H9 (cell line): ENCODE data around the gene KCNH4. TPM values are rescaled to one million over a fixed set of nuclear protein-coding genes. Genes with fewer than 3 reads are reported as not detected.

Experiments used
- DNase-seq: peaks from one replicate; pipeline ENCODE4 v3.0.0-alpha.2; 2017
- H2AFZ ChIP-seq: one replicate; pipeline ENCODE4 v1.6.1; 2013; ENCODE audit warnings: mild to moderate bottlenecking, low read length, control low read depth, moderate library complexity
- H2AK5ac ChIP-seq: 2 replicates; pipeline ENCODE4 v1.6.1; 2013; ENCODE audit warnings: low read length, control low read depth, mixed read lengths; ENCODE audit not compliant: insufficient read length
- H2BK120ac ChIP-seq: one replicate; pipeline ENCODE4 v1.6.1; 2013; ENCODE audit warnings: low read depth, mild to moderate bottlenecking, low read length, control low read depth, inconsistent platforms; ENCODE audit not compliant: poor library complexity, severe bottlenecking
- H2BK12ac ChIP-seq: 2 replicates; pipeline ENCODE4 v1.6.1; 2013; ENCODE audit warnings: low read length, control low read depth, mixed read lengths, low read depth; ENCODE audit not compliant: insufficient read length
- H2BK15ac ChIP-seq: 2 replicates; pipeline ENCODE4 v1.6.1; 2013; ENCODE audit warnings: low read depth, low read length, control low read depth
- H2BK20ac ChIP-seq: one replicate; pipeline ENCODE4 v1.6.1; 2013; ENCODE audit warnings: low read depth, mild to moderate bottlenecking, low read length, control low read depth, inconsistent platforms; ENCODE audit not compliant: poor library complexity, severe bottlenecking
- H2BK5ac ChIP-seq: 2 replicates; pipeline ENCODE4 v1.6.1; 2013; ENCODE audit warnings: low read length, control low read depth, mixed read lengths; ENCODE audit not compliant: insufficient read length
- H3K14ac ChIP-seq: 2 replicates; pipeline ENCODE4 v1.6.1; 2013; ENCODE audit warnings: low read length, control low read depth; ENCODE audit not compliant: insufficient read depth
- H3K18ac ChIP-seq: 2 replicates; pipeline ENCODE4 v1.6.1; 2013; ENCODE audit warnings: low read depth, mild to moderate bottlenecking, mixed read lengths, low read length, control low read depth; ENCODE audit not compliant: insufficient read length
- H3K23ac ChIP-seq: 2 replicates; pipeline ENCODE4 v1.6.1; 2013; ENCODE audit warnings: low read length, control low read depth, mixed read lengths, low read depth; ENCODE audit not compliant: insufficient read length
- H3K23me2 ChIP-seq: 2 replicates; pipeline ENCODE4 v1.6.1; 2013; ENCODE audit warnings: low read depth, mild to moderate bottlenecking, mixed read lengths, low read length, control low read depth; ENCODE audit not compliant: insufficient read length, poor library complexity, severe bottlenecking
- H3K27ac ChIP-seq: 2 replicates; pipeline ENCODE4 v1.5.1; 2013; ENCODE audit warnings: low read length, control low read depth, mixed read lengths, low read depth; ENCODE audit not compliant: insufficient read length
- H3K27me3 ChIP-seq: 2 replicates; pipeline ENCODE4 v1.6.1; 2013; ENCODE audit warnings: low read length, control low read depth, inconsistent platforms; ENCODE audit not compliant: insufficient read depth
- H3K4ac ChIP-seq: 2 replicates; pipeline ENCODE4 v1.6.1; 2013; ENCODE audit warnings: low read depth, mild to moderate bottlenecking, control low read depth, inconsistent platforms, low read length, moderate library complexity
- H3K4me1 ChIP-seq: 2 replicates; pipeline ENCODE4 v1.6.1; 2013; ENCODE audit warnings: low read length, control low read depth, inconsistent platforms; ENCODE audit not compliant: insufficient read depth
- H3K4me2 ChIP-seq: 2 replicates; pipeline ENCODE4 v1.6.1; 2013; ENCODE audit warnings: low read length, control low read depth, mixed read lengths; ENCODE audit not compliant: insufficient read length, insufficient read depth
- H3K56ac ChIP-seq: 2 replicates; pipeline ENCODE4 v1.6.1; 2013; ENCODE audit warnings: low read depth, mild to moderate bottlenecking, mixed read lengths, low read length, control low read depth; ENCODE audit not compliant: insufficient read length
- H3K79me1 ChIP-seq: 2 replicates; pipeline ENCODE4 v1.6.1; 2013; ENCODE audit warnings: low read depth, mild to moderate bottlenecking, moderate library complexity, low read length, control low read depth, inconsistent platforms; ENCODE audit not compliant: insufficient read depth, poor library complexity, severe bottlenecking
- H3K79me2 ChIP-seq: 2 replicates; pipeline ENCODE4 v1.6.1; 2013; ENCODE audit warnings: low read length, control low read depth, inconsistent platforms; ENCODE audit not compliant: insufficient read depth
- H3K9ac ChIP-seq: 2 replicates; pipeline ENCODE4 v1.6.1; 2013; ENCODE audit warnings: low read length, control low read depth, mixed read lengths; ENCODE audit not compliant: insufficient read length; ENCODE audit errors: extremely low read depth
- H3K9me3 ChIP-seq: one replicate; pipeline ENCODE4 v1.6.1; 2013; ENCODE audit warnings: low read depth, low read length, inconsistent platforms; ENCODE audit not compliant: control insufficient read depth
- H3T11ph ChIP-seq: one replicate; pipeline ENCODE4 v1.6.1; 2013; ENCODE audit warnings: mild to moderate bottlenecking, low read length, control low read depth, inconsistent platforms
- H4K20me1 ChIP-seq: one replicate; pipeline ENCODE4 v1.6.1; 2013; ENCODE audit not compliant: control insufficient read depth, insufficient read length, insufficient read depth
- H4K5ac ChIP-seq: 2 replicates; pipeline ENCODE4 v1.6.1; 2013; ENCODE audit warnings: low read depth, mild to moderate bottlenecking, mixed read lengths, low read length, control low read depth; ENCODE audit not compliant: insufficient read length
- H4K8ac ChIP-seq: replicated peaks from 2 replicates; pipeline ENCODE4 v1.6.1; 2013; ENCODE audit warnings: low read length, control low read depth, mixed read lengths, low read depth; ENCODE audit not compliant: insufficient read length
- H4K91ac ChIP-seq: 2 replicates; pipeline ENCODE4 v1.6.1; 2013; ENCODE audit warnings: low read depth, mild to moderate bottlenecking, moderate library complexity, mixed read lengths, low read length, control low read depth; ENCODE audit not compliant: insufficient read length
- H3K27ac Mint-ChIP-seq, 3 experiments: 2 replicates in 2 of 3; 3 replicates in 1 of 3; pipeline ENCODE4 v1.8.0; 2020 to 2021; ENCODE audit warnings: mixed read lengths in 3 of 3, mild to moderate bottlenecking in 1 of 3, moderate library complexity in 1 of 3
- H3K27me3 Mint-ChIP-seq: 2 replicates; pipeline ENCODE4 v1.8.0; 2021; ENCODE audit warnings: low read depth, mild to moderate bottlenecking, moderate library complexity, mixed read lengths
- H3K36me3 Mint-ChIP-seq, 3 experiments: 2 replicates in 2 of 3; 3 replicates in 1 of 3; pipeline ENCODE4 v1.8.0; 2020 to 2021; ENCODE audit warnings: low read depth in 3 of 3, mixed read lengths in 3 of 3; ENCODE audit not compliant: insufficient read depth in 1 of 3
- H3K4me1 Mint-ChIP-seq, 2 experiments: 2 replicates each; pipeline ENCODE4 v1.8.0; 2020; ENCODE audit warnings: mixed read lengths in 2 of 2
- H3K4me3 Mint-ChIP-seq, 2 experiments: 2 replicates in 1 of 2; 3 replicates in 1 of 2; pipeline ENCODE4 v1.8.0; 2020 to 2021; ENCODE audit warnings: mild to moderate bottlenecking in 2 of 2, mixed read lengths in 2 of 2, moderate library complexity in 1 of 2
- H3K9me3 Mint-ChIP-seq, 2 experiments: 2 replicates in 1 of 2; 3 replicates in 1 of 2; pipeline ENCODE4 v1.8.0; 2020; ENCODE audit warnings: mild to moderate bottlenecking in 2 of 2, mixed read lengths in 2 of 2, moderate library complexity in 1 of 2
- WGBS: extraction: QIAGEN DNeasy Blood & Tissue Kit; methylation state at CpG from one replicate; pipeline ENCODE4 v1.1.7; 2013; ENCODE audit warnings: missing lambda C conversion rate, low lambda C conversion rate, mixed read lengths; ENCODE audit not compliant: insufficient read length; ENCODE audit errors: extremely low coverage; 5-methylcytosine and 5-hydroxymethylcytosine counted together
- total RNA-seq: library from RNA; stranded (reverse); gene quantifications from 2 replicates; pipeline ENCODE4 v1.2.1, GENCODE V29; 2021
- TF ChIP-seq, protein P1 (sequence below): fragments of 200-600 bp; sonication (generic); conservative IDR thresholded peaks from 3 replicates; pipeline ENCODE4 v1.8.0; 2021; ENCODE audit warnings: antibody characterized with exemption, mild to moderate bottlenecking

KCNH4 gene
- total RNA-seq, 1 experiment from 2014 or later: not detected

DNA sequence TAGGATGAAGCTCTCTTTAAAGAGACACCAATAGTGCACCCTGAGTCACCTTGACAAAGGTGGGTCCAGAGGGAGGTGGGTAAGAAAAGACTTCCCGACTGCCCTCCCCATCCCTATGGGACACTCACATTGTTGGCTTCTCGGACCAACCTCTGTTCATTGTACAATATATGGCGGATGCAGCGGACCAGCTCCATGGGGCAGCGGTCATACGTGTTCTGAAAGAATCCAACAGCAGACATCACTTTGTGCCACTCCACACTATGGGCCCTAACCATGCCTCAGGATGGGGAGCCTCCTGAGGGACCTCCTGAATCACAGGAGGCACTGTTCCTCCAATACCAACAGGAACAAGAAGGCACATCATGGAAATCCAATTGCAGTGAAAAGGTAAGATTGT, 43.7 kb upstream of the KCNH4 start:
- Histone ChIP-seq H3K4me1 (no peaks in the 10 kb centered on the region), H3K9me3 (no peaks in the 10 kb centered on the region), H3K56ac (no peak overlapping the region), H2BK5ac (no peak overlapping the region), H3K23me2 (no peaks in the 10 kb centered on the region), H3K79me1 (no peaks in the 10 kb centered on the region), H3K4me2 (no peak overlapping the region), H2BK15ac (no peak overlapping the region), H4K8ac (no peak overlapping the region), H4K20me1 (peaks cover 4% of the 10 kb centered on the region), H2AK5ac (no peak overlapping the region), H3K14ac (no peak overlapping the region), H3T11ph (no peak overlapping the region), H4K91ac (no peak overlapping the region), H2BK12ac (no peak overlapping the region), H2AFZ (no peak overlapping the region), H3K27ac (no peak overlapping the region), H3K4ac (no peak overlapping the region), H3K18ac (no peak overlapping the region), H4K5ac (no peak overlapping the region), H3K79me2 (no peaks in the 10 kb centered on the region), H3K27me3 (no peaks in the 10 kb centered on the region), H3K23ac (no peak overlapping the region), H3K9ac (no peak overlapping the region), H2BK20ac (no peak overlapping the region), H2BK120ac (no peak overlapping the region)
- no CpG with 5 or more reads among the region's 6 CpGs for WGBS
- Mint-ChIP-seq H3K36me3 (peaks cover 19 to 28% (median 27%) of the 10 kb centered on the region in 3 experiments; a peak in 6 of 7 replicates), H3K9me3 (no peaks in the 10 kb centered on the region), H3K4me1 (no peaks in the 10 kb centered on the region), H3K27me3 (no peaks in the 10 kb centered on the region), H3K27ac (no peak overlapping the region), H3K4me3 (no peak overlapping the region)
- TF ChIP-seq, protein P1, sequence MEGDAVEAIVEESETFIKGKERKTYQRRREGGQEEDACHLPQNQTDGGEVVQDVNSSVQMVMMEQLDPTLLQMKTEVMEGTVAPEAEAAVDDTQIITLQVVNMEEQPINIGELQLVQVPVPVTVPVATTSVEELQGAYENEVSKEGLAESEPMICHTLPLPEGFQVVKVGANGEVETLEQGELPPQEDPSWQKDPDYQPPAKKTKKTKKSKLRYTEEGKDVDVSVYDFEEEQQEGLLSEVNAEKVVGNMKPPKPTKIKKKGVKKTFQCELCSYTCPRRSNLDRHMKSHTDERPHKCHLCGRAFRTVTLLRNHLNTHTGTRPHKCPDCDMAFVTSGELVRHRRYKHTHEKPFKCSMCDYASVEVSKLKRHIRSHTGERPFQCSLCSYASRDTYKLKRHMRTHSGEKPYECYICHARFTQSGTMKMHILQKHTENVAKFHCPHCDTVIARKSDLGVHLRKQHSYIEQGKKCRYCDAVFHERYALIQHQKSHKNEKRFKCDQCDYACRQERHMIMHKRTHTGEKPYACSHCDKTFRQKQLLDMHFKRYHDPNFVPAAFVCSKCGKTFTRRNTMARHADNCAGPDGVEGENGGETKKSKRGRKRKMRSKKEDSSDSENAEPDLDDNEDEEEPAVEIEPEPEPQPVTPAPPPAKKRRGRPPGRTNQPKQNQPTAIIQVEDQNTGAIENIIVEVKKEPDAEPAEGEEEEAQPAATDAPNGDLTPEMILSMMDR: no peak
- no peak for DNase-seq
